Measurements from ENCODE around the gene COL3A1.

Gene COL3A1

GRCh38 chr2:188976545-188977268, 2.5 kb downstream of the COL3A1 start:
- DNase-seq: no peak

GRCh38 chr2:188977317-188977716, 3.1 kb downstream of the COL3A1 start:
- DNase-seq: no peak

- no peak for DNase-seq
Measured at GRCh38 chr2:188978291-188979081, 4.3 kb downstream of the COL3A1 start.

- no peak for DNase-seq
Measured at GRCh38 chr2:188979187-188980114, 5.3 kb downstream of the COL3A1 start.

- DNase-seq: no peak
Measured at GRCh38 chr2:188983427-188984064, 9.4 kb downstream of the COL3A1 start.

GRCh38 chr2:188984065-188984491, 9.9 kb downstream of the COL3A1 start:
- peak in 1 of 2 donors; percentile 24 for DNase-seq

GRCh38 chr2:188984680-188985079, 10.5 kb downstream of the COL3A1 start:
- no peak for DNase-seq

- no peak for DNase-seq
Measured at GRCh38 chr2:188986839-188987238, 12.7 kb downstream of the COL3A1 start.

- no peak for DNase-seq
Measured at GRCh38 chr2:188993247-188993646, 19.1 kb downstream of the COL3A1 start.

GRCh38 chr2:188997263-188997662, 23.1 kb downstream of the COL3A1 start:
- DNase-seq: no peak

- no peak for DNase-seq
Measured at GRCh38 chr2:189000221-189000620, 26.0 kb downstream of the COL3A1 start.

- DNase-seq: no peak
Measured at GRCh38 chr2:189002079-189002478, 27.9 kb downstream of the COL3A1 start.

GRCh38 chr2:189008555-189009262, 34.5 kb downstream of the COL3A1 start:
- no peak for DNase-seq

- DNase-seq: no peak
Measured at GRCh38 chr2:189010536-189010935, 36.4 kb downstream of the COL3A1 start.

- DNase-seq: no peak
Measured at GRCh38 chr2:189012351-189012750, 38.2 kb downstream of the COL3A1 start.

GRCh38 chr2:189013031-189013430, 38.9 kb downstream of the COL3A1 start:
- DNase-seq: no peak

GRCh38 chr2:189013671-189014448, 39.7 kb downstream of the COL3A1 start:
- DNase-seq: no peak

GRCh38 chr2:189014449-189015138, 40.4 kb downstream of the COL3A1 start:
- DNase-seq: no peak

GRCh38 chr2:189015359-189015758, 41.2 kb downstream of the COL3A1 start:
- DNase-seq: no peak

- no peak for DNase-seq
Measured at GRCh38 chr2:189016311-189016861, 42.2 kb downstream of the COL3A1 start.

All from hippocampal formation (tissue), 2 donors.